Stimulated activated CD4-positive, alpha-beta T cell treated with anti-CD3 and anti-CD28 coated beads, Interleukin-4, amount 100 ng/mL, for 1 hour (primary cell): Measurements from ENCODE around the gene PRPSAP1.

Experiments used
- DNase-seq: peaks from one replicate; pipeline ENCODE4 v3.0.0-alpha.2; 2020

PRPSAP1 gene

GRCh38 chr17:76263896-76264295 lies 89.8 kb downstream of the PRPSAP1 start:
- no peak for DNase-seq

- DNase-seq, result no peak
These were observed 90.9 kb downstream of the PRPSAP1 start for GRCh38 chr17:76262732-76263344.

- no peak for DNase-seq
These were observed 92.1 kb downstream of the PRPSAP1 start for GRCh38 chr17:76261421-76262215.

- no peak for DNase-seq
These were observed 93.0 kb downstream of the PRPSAP1 start for GRCh38 chr17:76260669-76261068.

GRCh38 chr17:76260220-76260619 lies 93.5 kb downstream of the PRPSAP1 start:
- DNase-seq, result no peak
